Measurements from ENCODE around the gene TMEM273. TPM values are rescaled to one million over a fixed set of nuclear protein-coding genes. Genes with fewer than 3 reads are reported as not detected.

Gene TMEM273
- polyA plus RNA-seq (ENCODE audit: insufficient read length), result 5.6 TPM

- peak; percentile 19 for DNase-seq (ENCODE audit: low read depth)
These were observed at the start of gene TMEM273 for GRCh38 chr10:49187950-49188761. Gene TMEM273, minus strand, starts transcription at chr10:49188391. Its CDS starts 55 bp downstream, at chr10:49188336.

GRCh38 chr10:49237985-49238384, 49.8 kb upstream of the TMEM273 start:
- DNase-seq (ENCODE audit: low read depth), result no peak

- no peak for DNase-seq (ENCODE audit: low read depth)
These were observed 47.2 kb upstream of the TMEM273 start for GRCh38 chr10:49235392-49235791.

GRCh38 chr10:49231086-49231820, 43.1 kb upstream of the TMEM273 start:
- DNase-seq (ENCODE audit: low read depth), result no peak

GRCh38 chr10:49230004-49230403, 41.8 kb upstream of the TMEM273 start:
- DNase-seq (ENCODE audit: low read depth), result no peak

- DNase-seq (ENCODE audit: low read depth), result no peak
These were observed 40.5 kb upstream of the TMEM273 start for GRCh38 chr10:49228677-49229076.

- DNase-seq (ENCODE audit: low read depth), result no peak
These were observed 39.2 kb upstream of the TMEM273 start for GRCh38 chr10:49227406-49227805.

- no peak for DNase-seq (ENCODE audit: low read depth)
These were observed 38.4 kb upstream of the TMEM273 start for GRCh38 chr10:49226594-49226993.

- no peak for DNase-seq (ENCODE audit: low read depth)
These were observed 37.2 kb upstream of the TMEM273 start for GRCh38 chr10:49225218-49225876.

- no peak for DNase-seq (ENCODE audit: low read depth)
These were observed 35.0 kb upstream of the TMEM273 start for GRCh38 chr10:49223205-49223604.

- DNase-seq (ENCODE audit: low read depth), result no peak
These were observed 34.0 kb upstream of the TMEM273 start for GRCh38 chr10:49222170-49222569.

GRCh38 chr10:49220679-49221078, 32.5 kb upstream of the TMEM273 start:
- DNase-seq (ENCODE audit: low read depth), result no peak

- DNase-seq (ENCODE audit: low read depth), result no peak
These were observed 31.8 kb upstream of the TMEM273 start for GRCh38 chr10:49220031-49220430.

GRCh38 chr10:49219248-49219647, 31.1 kb upstream of the TMEM273 start:
- DNase-seq (ENCODE audit: low read depth), result no peak

GRCh38 chr10:49218480-49218879, 30.3 kb upstream of the TMEM273 start:
- no peak for DNase-seq (ENCODE audit: low read depth)

GRCh38 chr10:49217645-49218044, 29.5 kb upstream of the TMEM273 start:
- DNase-seq (ENCODE audit: low read depth), result no peak

- DNase-seq (ENCODE audit: low read depth), result no peak
These were observed 25.0 kb upstream of the TMEM273 start for GRCh38 chr10:49213211-49213610.

GRCh38 chr10:49212783-49213182, 24.6 kb upstream of the TMEM273 start:
- no peak for DNase-seq (ENCODE audit: low read depth)

GRCh38 chr10:49212076-49212475, 23.9 kb upstream of the TMEM273 start:
- no peak for DNase-seq (ENCODE audit: low read depth)

- DNase-seq (ENCODE audit: low read depth), result no peak
These were observed 20.8 kb upstream of the TMEM273 start for GRCh38 chr10:49208996-49209395.

- no peak for DNase-seq (ENCODE audit: low read depth)
These were observed 19.8 kb upstream of the TMEM273 start for GRCh38 chr10:49207936-49208487.

- DNase-seq (ENCODE audit: low read depth), result no peak
These were observed 18.9 kb upstream of the TMEM273 start for GRCh38 chr10:49207113-49207512.

All from forelimb muscle (tissue), 1 donor.